Measurements from ENCODE around the gene RPL28. TPM values are rescaled to one million over a fixed set of nuclear protein-coding genes. Genes with fewer than 3 reads are reported as not detected.
A peak's percentile ranks its signal among the peaks of the same experiment; 100 is the strongest.

Gene RPL28
- total RNA-seq, 1 donor from 2014 or later, result 1,343 TPM

DNA sequence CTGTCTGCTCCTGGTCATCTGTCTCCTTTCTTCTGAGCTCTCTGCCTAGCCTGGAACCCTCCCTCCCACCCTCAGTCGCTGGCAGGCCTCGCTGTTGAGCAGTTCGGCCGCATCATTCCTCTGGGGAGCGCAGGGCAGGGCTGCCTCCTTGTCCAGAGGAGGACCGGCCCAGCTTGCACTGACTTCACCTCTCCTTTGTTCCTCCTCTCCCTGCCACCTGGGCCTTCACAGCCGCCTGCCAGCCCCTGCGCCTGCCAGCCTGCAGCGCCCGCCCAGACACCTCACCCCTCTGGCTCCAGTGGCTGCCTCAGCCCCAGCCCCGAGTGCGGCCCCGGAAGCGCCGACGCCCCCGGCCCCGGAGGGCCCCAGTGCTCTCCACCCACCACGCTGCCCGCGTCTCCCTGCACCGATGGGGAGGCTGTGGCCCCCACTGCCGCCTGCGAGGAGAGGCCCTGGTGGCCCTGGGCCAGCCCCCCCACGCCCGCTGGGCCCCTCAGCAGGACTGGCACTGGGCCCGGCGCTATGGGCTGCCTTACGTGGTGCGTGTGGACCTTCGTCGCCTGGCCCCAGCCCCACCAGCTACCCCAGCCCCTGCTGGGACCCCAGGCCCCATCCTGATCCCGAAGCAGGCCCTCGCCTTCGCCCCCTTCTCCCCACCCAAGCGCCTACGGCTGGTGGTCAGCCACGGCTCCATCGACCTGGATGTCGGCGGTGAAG is 38.8 kb upstream of the RPL28 start:
- Histone ChIP-seq H3K9me3 (no peaks in the 10 kb centered on the region), H3K4me3 (no peak overlapping the region), H3K27me3 (peaks cover 14% of the 10 kb centered on the region), H3K27ac (no peak overlapping the region), H3K4me1 (no peaks in the 10 kb centered on the region), H3K36me3 (peaks cover 6% of the 10 kb centered on the region)
- DNase-seq, result no peak
- no peak for ATAC-seq
- TF ChIP-seq, protein P1, sequence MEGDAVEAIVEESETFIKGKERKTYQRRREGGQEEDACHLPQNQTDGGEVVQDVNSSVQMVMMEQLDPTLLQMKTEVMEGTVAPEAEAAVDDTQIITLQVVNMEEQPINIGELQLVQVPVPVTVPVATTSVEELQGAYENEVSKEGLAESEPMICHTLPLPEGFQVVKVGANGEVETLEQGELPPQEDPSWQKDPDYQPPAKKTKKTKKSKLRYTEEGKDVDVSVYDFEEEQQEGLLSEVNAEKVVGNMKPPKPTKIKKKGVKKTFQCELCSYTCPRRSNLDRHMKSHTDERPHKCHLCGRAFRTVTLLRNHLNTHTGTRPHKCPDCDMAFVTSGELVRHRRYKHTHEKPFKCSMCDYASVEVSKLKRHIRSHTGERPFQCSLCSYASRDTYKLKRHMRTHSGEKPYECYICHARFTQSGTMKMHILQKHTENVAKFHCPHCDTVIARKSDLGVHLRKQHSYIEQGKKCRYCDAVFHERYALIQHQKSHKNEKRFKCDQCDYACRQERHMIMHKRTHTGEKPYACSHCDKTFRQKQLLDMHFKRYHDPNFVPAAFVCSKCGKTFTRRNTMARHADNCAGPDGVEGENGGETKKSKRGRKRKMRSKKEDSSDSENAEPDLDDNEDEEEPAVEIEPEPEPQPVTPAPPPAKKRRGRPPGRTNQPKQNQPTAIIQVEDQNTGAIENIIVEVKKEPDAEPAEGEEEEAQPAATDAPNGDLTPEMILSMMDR (IDR thresholded peaks at IDR 0.05), result no peak
- intact Hi-C loops (cut with DNase I), result no loop called here

DNA sequence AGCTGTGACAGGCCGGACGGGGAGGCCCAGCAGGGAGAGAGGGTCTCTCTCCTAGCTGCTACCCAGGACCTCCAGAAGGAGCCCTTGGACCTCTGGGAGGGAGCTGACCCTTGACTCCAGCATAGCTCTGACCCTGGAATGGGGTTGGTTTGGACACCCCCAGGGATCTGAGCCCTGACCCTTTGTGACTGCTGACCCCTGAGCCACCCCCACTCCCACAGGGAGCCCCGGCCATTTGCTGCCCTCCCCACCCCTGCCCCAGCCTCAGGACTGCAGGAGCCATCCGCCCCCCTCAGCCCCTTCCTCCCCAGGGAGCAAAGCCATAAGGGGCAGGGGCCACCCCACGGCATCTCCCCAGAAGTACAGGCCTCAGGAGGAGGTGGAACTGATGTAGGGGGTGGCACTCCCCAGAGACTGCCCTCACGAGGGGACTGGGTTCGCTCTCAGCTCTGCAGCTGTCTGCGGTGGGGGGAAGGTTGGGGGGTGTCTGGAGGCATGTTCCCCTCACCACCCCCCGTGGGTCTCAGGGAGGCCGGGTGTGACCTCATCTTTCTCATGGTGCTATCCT is 38.2 kb upstream of the RPL28 start:
- DNase-seq (no peak), ATAC-seq (no peak)
- H3K4me3 ChIP-seq, result no peak overlapping the region
- no peaks in the 10 kb centered on the region for H3K4me1 ChIP-seq
- no peak overlapping the region for H3K27ac ChIP-seq
- intact Hi-C loops (cut with DNase I), result no loop called here
- TF ChIP-seq, protein P1 (IDR thresholded peaks at IDR 0.05), result no peak
- H3K9me3 ChIP-seq, result no peaks in the 10 kb centered on the region
- H3K36me3 ChIP-seq, result peaks cover 6% of the 10 kb centered on the region
- H3K27me3 ChIP-seq, result peaks cover 20% of the 10 kb centered on the region

DNA sequence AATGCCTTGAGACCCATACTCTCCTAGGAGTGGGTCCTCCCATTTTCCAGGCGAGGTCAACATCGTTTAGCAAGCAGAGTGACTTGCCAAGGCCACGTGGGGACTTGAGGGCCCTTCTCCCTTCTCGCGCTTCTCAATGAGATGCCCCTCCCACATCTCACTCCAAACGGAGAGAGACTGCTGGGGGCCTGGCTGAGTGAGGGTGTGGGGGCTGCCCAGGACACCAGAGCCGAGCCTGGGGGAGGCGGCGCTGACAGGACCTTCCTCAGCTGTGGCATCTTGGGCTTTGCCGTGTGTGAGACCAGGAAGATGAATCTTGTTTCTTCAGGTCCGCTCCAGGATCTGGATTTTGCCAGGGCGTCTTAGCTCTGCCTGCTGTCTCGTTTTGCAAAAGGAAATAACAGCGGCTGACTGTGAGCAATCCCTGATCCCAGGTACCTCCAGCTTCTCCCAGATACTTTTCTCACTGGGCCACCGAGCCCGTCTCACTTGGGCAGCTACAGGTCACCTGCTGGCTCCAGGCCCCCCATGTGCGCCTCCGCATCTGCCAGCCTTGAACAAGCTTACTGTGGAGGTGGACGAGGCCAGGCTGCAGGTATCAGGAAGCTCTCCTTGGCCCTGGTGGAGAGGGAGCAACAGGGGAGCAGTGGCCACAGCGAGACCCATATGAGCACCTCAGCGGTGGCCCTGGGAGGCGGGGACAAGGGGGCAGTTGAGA is 37.3 kb upstream of the RPL28 start:
- Histone ChIP-seq H3K4me1 (peaks cover 5% of the 10 kb centered on the region), H3K4me3 (no peak overlapping the region), H3K27ac (no peak overlapping the region), H3K9me3 (no peaks in the 10 kb centered on the region), H3K27me3 (peaks cover 30% of the 10 kb centered on the region), H3K36me3 (peaks cover 5% of the 10 kb centered on the region)
- DNase-seq (peak; percentile 76), ATAC-seq (peak; percentile 39)
- TF ChIP-seq, protein P1 (IDR thresholded peaks at IDR 0.05), result no peak
- intact Hi-C loops (cut with DNase I), result no loop called here

DNA sequence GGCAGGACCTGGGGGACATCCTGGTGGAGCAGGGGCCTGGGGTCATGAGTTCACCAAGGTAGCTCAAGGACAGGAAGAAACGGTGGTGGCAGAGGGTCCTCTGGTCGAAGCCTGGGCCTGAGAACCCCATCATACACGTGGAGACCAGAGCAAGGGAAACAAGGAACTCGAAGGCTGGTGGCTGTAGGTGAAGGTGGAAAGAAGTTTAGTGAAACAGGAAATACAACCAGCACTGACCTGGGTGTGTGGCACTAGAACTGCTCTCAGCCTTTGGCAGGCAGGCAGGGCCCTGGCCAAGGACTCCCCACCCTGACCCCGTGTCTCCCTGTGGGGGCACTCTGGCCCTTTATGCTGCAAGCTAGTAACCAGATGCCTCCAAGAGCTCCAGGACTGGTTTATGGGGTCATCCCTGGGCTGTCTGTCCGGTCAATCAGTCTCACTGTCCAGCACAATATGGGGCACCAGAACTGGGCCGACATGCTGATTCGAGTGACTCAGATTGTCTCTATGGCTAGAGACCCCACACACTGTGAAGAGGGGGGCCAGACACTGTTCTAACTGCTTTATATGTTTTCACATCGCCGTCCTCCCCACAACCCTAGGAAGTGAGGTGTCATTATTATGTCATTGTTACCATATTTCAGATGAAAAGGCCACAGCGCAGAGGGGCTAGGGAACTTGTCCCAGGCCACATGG is 35.0 kb upstream of the RPL28 start:
- no peaks in the 10 kb centered on the region for H3K36me3 ChIP-seq
- intact Hi-C loops (cut with DNase I), result no loop called here
- peaks cover 40% of the 10 kb centered on the region for H3K27me3 ChIP-seq
- peaks cover 14% of the 10 kb centered on the region for H3K4me1 ChIP-seq
- no peak overlapping the region for H3K4me3 ChIP-seq
- ATAC-seq (no peak), DNase-seq (no peak)
- TF ChIP-seq, protein P1 (IDR thresholded peaks at IDR 0.05), result no peak
- no peak overlapping the region for H3K27ac ChIP-seq
- H3K9me3 ChIP-seq, result no peaks in the 10 kb centered on the region

DNA sequence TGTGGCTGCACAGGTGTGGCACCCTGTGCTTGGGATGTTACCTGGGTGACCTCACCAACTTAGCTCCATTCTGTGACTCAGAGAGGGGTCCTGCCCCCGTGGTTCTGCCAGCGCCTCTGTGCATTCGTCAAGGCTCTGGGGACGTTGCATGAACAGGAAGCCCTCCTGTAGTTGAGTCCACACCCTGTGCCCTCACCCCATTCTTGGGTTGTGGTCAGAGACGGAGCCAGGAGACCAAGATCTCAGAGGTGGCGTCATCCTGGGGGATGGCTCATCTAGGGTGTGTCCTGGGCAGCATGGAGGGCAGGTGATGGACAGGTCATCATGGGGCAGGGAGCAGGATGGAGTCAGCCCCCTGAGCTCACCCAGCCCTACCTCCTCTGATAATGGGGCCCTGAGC is 33.7 kb upstream of the RPL28 start:
- Histone ChIP-seq H3K27ac (no peak overlapping the region), H3K36me3 (no peaks in the 10 kb centered on the region), H3K9me3 (no peaks in the 10 kb centered on the region), H3K4me1 (peaks cover 14% of the 10 kb centered on the region), H3K4me3 (no peak overlapping the region), H3K27me3 (peaks cover 40% of the 10 kb centered on the region)
- intact Hi-C loops (cut with DNase I), result no loop called here
- TF ChIP-seq, protein P1 (IDR thresholded peaks at IDR 0.05), result no peak
- DNase-seq, result no peak
- ATAC-seq, result no peak
